Stimulated activated CD4-positive, alpha-beta T cell treated with anti-CD3 and anti-CD28 coated beads, Interleukin-12 subunit alpha, Interleukin-12 subunit beta, amount 100 ng/mL, for 4 hours (primary cell): ENCODE measurements around the gene PAK5.

Experiments used
- DNase-seq: peaks from one replicate; pipeline ENCODE4 v3.0.0-alpha.2; 2020

PAK5 gene

GRCh38 chr20:9615766-9616454 lies 223.0 kb downstream of the PAK5 start:
- DNase-seq: no peak

- DNase-seq: no peak
Observed at GRCh38 chr20:9615118-9615517, 223.8 kb downstream of the PAK5 start.

- DNase-seq: no peak
Observed at GRCh38 chr20:9613871-9614270, 225.0 kb downstream of the PAK5 start.

- no peak for DNase-seq
Observed at GRCh38 chr20:9611921-9612320, 227.0 kb downstream of the PAK5 start.

- DNase-seq: no peak
Observed at GRCh38 chr20:9610665-9611064, 228.2 kb downstream of the PAK5 start.

GRCh38 chr20:9609887-9610502 lies 228.9 kb downstream of the PAK5 start:
- DNase-seq: peak; percentile 3

- no peak for DNase-seq
Observed at GRCh38 chr20:9608639-9609340, 230.1 kb downstream of the PAK5 start.

- DNase-seq: no peak
Observed at GRCh38 chr20:9602847-9603183, 236.1 kb downstream of the PAK5 start.

- no peak for DNase-seq
Observed at GRCh38 chr20:9600562-9600961, 238.3 kb downstream of the PAK5 start.

- no peak for DNase-seq
Observed at GRCh38 chr20:9597547-9597946, 241.3 kb downstream of the PAK5 start.

GRCh38 chr20:9595763-9596162 lies 243.1 kb downstream of the PAK5 start:
- no peak for DNase-seq

GRCh38 chr20:9594284-9594875 lies 244.5 kb downstream of the PAK5 start:
- DNase-seq: no peak

- DNase-seq: no peak
Observed at GRCh38 chr20:9592419-9592818, 246.5 kb downstream of the PAK5 start.

- no peak for DNase-seq
Observed at GRCh38 chr20:9591080-9591479, 247.8 kb downstream of the PAK5 start.

- DNase-seq: no peak
Observed at GRCh38 chr20:9590189-9590588, 248.7 kb downstream of the PAK5 start.

GRCh38 chr20:9588706-9589105 lies 250.2 kb downstream of the PAK5 start:
- no peak for DNase-seq

- DNase-seq: no peak
Observed at GRCh38 chr20:9583151-9583550, 255.7 kb downstream of the PAK5 start.

GRCh38 chr20:9582137-9582536 lies 256.7 kb downstream of the PAK5 start:
- no peak for DNase-seq

GRCh38 chr20:9581509-9581908 lies 257.4 kb downstream of the PAK5 start:
- no peak for DNase-seq

GRCh38 chr20:9578594-9578993 lies 260.3 kb downstream of the PAK5 start:
- DNase-seq: no peak

GRCh38 chr20:9577397-9577796 lies 261.5 kb downstream of the PAK5 start:
- no peak for DNase-seq

- DNase-seq: no peak
Observed at GRCh38 chr20:9576695-9577094, 262.2 kb downstream of the PAK5 start.

GRCh38 chr20:9575836-9576235 lies 263.0 kb downstream of the PAK5 start:
- DNase-seq: no peak

- DNase-seq: no peak
Observed at GRCh38 chr20:9574776-9575175, 264.1 kb downstream of the PAK5 start.
